HG03025 (cell line): ENCODE data around the gene SLC1A7.

Source experiments
- ATAC-seq: cut with Tn5 transposase; IDR thresholded peaks from one replicate; pipeline ENCODE4 v1.9.1; 2021; ENCODE audit warnings: mild to moderate bottlenecking, moderate library complexity; ENCODE audit not compliant: unreplicated experiment, low FRiP score

The SLC1A7 gene

GRCh38 chr1:53117836-53118235 is 24.6 kb downstream of the SLC1A7 start:
- no peak for ATAC-seq

DNA sequence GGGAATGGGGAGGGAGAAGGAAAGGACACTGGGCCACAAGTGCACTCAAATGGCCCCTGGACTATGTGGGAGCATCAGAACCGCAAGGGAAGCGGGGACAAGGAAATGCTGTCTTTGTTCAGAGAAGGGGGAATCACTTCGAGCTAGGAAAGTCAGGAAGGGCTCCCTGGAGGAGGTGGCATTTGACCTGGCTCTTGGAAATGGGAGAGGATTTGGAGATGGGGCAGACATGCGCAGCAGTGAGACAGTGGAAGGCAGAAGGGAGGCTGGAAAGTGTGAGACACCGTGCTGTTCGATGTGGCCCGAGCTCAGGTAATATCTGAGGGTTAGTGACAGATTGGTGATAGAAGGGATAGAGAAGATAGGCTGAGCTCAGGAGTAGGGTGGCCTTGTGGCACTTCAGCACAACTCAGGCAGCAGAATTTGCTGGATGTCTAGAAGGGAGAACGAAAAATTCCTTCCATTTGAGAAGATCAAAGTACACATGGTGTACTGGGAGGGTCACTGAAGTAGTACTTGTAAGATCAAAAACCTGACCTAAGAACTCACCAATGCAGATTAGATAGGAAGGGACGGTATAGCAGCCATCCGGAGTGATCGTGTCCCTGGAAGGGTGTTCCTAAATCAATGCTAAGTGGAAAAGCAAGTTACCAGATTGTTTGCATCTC is 25.4 kb downstream of the SLC1A7 start:
- ATAC-seq = no peak

DNA sequence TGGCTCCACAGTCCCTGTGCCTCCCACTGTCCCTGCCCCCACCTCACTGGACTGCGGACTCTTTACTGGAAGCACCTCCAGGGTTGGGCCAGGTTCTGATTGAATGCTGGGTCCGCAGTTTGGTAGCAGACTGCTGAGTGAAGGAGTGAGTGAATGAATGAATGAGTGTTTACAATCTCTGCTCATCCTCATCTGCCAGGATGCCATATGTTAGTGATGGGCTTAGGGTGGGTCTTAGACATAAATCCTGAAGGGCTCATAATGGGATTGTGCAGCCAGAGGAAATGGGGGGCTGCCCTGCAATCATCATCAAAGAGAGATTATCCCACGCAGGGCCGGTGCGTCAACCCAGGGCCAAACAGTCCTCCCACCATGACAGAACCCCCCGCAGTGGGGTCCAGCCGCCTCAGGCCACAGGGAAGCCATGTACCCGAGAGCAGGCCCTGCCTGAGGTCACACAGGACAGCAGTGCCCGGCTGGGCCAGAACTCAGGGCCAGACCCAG is 26.1 kb downstream of the SLC1A7 start:
- no peak for ATAC-seq

DNA sequence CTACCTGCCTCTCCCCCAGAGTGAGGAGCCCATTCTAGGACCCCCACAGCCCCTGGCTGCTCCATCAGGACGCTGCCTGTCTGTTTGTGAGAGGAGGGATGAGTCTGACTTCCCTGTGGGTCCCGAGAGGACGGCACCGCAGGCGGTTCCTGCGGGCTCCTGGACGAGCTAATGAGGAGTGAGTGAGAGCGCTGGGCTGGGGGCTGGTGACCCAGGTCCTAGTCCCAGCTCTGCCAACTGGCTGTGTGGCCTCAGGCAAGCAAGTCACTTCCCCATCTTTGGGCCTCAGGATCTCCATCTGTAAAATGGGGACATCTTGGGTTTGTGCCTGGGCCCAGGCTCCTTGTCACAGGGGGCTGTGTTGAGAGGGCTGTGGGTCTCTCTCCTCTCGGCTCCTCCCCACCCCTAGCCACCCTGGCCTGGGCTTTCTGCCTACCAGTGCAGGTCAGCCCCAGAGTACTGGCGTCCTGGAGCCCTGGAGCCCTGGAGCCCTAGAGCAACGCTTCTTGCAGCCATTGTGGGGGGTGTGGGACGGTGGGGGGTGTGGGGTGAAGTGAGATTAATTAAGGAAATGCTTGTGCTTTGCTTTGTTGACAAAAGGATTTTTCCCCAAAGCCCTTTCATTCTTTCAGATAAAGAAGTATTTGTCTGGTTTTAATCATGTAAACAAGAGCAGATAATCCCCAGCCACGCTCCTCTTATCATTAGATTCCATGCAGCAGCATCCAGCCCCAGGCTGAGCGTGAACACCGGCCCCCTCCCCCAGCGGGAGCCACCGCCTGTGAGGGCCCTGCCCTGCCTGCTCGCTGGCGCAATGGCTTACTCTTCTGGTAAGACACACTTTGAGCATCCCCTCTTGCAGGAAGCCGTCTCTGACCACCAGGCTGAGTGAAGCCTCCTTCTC is 26.8 kb downstream of the SLC1A7 start:
- ATAC-seq = no peak

DNA sequence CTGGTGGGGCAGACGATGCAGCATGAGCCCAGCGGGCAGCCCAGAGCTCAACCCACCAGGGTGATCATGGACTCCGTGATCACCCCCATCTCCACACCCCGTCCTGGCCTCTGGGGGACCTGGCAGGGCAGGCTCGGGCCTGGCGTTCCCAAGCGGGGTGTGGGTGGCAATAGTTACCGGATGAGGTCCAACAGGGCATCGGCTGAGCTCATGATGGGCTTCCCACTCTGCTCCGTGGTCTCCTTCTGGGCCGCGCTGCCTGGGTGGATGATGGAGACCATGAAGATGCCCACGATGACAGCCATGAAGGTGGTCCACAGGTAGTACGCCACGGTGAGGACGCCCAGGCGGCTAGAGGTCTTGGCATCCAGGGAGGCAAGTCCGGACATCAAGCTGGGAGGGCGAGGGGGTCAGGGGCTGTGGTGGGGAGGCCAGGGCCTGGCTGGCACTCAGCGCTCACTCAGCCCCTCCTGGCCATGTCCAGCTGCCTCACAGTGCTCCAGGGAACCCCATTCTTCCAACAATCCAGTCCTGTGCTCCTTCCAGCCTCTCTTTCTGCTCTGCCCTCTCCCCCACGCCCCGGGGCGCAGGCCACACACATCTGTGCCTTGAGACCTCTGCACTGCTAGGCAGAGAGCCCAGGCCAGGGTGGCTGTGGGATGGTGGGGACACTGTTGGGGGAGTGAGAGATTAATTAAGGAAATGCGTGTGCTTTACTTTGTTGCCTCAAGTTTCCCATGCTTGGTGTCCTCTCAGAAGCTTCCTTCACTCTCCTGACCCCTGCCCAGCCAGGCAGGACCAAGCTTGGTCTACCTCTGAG is 27.6 kb downstream of the SLC1A7 start:
- ATAC-seq = no peak

DNA sequence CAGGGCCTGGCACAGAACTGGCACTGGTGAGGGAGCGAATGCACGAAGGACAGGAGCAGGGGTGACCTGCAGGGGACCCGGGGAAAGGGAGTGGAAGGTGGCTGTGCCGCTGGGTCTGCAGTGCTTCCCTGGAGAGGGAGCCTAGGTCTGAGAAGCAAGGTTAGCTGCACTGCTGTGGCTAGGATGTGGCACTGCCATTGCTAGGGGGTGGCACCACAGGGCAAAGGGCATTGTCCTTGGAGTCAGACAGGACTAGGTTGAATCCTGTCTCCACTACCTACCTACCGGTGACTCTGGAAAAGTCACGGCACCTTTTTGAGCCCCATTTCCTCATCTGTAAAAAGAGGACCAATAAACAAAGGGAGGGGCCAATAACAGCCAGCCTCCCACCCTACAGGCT is 28.3 kb downstream of the SLC1A7 start:
- ATAC-seq = no peak

DNA sequence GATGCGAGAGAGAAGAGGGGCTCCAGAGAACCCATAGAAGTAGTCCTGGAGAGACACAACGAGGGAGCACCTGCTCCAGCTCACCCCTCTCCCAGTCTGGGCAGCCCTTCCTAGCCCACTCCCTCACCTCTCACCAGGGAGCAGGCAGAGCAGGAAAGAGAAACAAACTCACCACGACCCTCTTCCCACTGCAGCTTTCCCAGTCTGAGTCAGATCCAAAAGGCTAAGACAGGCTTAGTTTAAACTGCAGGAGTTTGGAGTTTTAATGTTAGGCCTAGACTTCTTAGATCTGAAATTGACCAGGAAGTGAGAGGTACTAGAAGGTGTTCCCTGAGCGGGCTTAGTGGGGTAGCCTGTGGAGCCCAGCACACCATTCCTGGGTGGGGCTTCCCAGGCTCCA is 29.6 kb downstream of the SLC1A7 start:
- no peak for ATAC-seq

DNA sequence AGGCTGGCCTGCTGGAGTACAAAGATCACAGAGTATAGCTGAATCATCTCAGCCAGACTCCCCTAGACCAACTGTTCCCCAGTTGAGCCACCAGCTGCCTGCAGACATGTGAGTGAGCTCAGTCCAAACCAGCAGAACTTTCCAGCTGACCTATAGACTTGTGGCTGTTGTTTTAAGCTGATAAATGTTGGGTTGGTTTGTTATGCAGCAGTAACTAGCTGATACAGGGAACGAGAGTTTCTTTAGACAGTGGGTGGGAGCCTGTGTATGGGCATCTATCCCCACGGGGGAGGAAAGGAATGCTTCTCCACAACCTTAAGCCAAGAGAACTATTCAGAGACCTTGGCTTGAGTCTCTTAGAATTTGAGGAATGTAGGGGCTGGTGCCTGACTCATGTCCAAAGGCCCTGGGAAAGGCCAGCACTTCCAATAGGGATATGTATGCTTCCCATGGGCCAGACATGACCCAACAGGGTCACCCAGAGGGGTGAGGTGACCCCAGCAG is 30.1 kb downstream of the SLC1A7 start:
- no peak for ATAC-seq

DNA sequence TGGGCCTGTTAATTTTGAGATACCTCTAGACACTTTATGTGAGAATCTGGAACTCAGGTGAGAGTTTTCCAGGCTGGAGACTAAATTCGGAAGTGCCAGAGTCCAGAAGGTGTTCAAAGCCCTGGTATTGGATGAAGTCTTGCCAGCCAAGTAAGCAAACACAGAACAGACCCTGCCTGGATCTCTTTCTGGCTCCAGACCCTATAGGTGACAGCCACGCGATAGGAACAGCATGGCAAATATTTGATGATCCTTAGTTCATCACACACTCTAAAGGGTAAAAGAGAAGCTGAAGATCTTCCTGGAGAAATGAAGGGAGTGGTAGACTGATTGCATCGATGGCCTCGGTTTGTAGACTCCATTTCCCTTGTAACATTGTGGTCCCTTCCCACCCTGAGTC is 30.7 kb downstream of the SLC1A7 start:
- no peak for ATAC-seq

- ATAC-seq = no peak
Measured at GRCh38 chr1:53111073-53111556, 31.3 kb downstream of the SLC1A7 start.

- no peak for ATAC-seq
Measured at GRCh38 chr1:53110370-53111072, 31.9 kb downstream of the SLC1A7 start.

DNA sequence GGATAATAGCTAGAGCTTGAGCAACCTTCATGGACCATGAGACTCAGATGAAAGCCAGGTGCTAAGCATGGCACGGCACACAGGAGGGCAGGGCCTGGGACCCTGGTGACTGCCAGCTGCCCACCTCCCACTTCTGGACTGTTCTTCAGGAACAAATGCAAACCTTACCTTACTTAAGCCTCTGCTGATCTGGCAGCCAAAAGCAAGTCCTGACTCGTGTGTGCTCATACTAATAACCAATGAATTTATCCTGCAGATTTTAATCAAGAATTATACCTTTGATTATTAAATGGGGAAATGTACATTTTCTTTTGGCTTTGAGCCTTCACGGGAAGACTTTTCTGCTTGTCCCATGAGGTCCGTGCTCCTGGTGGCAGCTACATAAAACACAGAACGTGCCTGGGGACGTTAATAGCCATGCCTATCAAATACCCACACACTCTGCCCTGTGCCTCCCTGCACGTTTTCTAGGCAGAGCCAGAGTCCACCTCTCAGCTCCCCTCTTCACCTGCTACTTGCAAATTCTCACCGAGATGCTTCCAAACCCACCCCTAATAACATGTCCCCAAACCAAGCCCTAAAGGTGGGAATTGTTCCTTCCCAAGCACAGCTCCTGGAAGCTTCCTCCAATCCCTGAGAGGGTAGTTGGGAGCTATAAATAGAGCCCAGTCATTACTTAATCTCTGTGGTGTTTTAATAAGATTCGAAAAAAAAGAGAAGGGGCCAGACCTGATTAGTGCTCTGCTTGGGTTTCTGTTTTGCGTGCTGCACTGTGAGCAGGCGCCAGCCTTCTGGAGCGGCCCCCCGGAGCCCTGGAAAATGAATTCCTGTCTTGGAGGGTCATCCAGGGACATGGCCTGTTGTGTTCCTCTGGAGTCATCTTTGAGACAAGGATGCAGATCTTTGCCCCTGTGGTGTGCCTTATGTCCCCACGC is 33.5 kb downstream of the SLC1A7 start:
- no peak for ATAC-seq

DNA sequence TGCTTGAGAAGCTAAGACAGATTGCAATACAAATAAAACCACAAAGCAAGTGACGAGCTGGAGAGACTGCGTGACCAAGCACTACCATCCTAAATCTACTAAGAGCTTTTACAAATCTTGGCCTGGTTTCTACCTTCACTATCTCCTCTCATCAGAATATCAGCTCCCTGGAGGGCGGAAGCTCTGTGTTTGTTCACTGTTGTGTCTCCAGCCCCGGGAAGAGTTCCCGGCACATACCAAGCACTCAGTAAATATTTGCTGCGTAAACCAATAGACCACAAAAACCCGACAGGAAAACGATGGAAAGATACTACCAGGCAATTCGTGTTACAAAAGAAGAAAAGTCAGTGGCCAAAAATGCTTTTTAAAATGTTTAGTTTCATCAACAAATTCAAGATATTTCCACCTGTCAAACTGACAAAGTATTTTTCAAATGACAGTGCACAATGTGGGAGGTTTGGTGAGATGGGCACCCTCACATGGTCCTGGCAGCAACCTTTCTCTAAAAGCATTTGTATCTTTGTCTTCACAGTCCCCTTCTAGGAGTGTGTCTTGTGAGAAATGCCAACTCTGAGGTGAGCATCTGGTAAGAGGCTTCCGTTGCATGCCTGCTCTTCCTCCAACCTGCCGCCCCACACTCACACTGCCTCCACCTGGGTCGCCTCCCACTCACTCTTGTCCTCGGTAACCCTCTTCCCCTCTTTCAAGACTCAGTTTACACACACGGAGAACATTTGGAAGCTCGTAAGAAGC is 34.7 kb downstream of the SLC1A7 start:
- ATAC-seq = no peak

DNA sequence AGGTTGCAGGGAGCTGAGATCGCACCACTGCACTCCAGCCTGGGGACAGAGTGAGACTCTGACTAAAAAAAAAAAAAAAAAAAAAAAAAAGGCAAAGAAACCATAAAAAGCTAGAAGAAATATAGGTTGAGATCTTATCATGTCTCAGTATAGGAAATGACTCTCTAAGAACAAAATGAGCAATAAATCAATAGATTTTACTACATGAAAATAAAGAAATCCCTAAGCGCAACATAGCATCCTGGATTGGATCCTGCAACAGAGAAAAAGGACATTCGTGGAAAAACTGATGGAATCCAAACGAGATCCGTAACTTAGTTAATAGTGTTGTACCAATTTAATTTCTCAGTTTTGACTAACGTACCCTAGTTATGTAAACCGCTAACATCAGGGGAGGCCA is 35.3 kb downstream of the SLC1A7 start:
- no peak for ATAC-seq

GRCh38 chr1:53104289-53104913 is 38.0 kb downstream of the SLC1A7 start:
- no peak for ATAC-seq

DNA sequence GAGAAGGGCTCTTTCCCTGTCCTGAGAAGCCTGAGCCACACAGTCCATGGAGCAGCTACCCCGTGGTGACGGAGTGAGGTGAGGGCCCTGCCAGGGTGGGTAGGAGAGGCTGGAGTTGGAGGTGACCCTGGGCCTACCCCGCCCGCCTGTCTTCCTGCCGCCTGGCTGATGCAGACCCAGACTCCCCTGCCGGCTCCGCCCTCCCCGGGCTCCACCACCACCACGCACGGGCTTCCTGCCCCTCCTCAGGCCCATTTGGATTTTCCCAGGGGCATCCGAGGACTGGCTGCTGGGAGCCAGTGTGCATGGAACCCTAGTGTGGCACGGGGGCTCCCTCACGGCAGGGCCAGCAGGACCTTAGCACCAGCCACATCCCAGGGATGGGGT is 47.9 kb downstream of the SLC1A7 start:
- no peak for ATAC-seq

- no peak for ATAC-seq
Measured at GRCh38 chr1:53093778-53094532, 48.5 kb downstream of the SLC1A7 start.
